Ovary (tissue), 3 donors: Measurements from ENCODE around the gene PEAK1.

ENCODE experiments used
- POLR2A ChIP-seq: fragments of 450-650 bp; IDR thresholded peaks from one replicate; pipeline ENCODE4 v1.6.1; 2017; ENCODE audit warnings: antibody characterized with exemption, mild to moderate bottlenecking, moderate library complexity
- TF ChIP-seq, protein P1 (sequence below), 3 donors: fragments of 450-650 bp in 2 of 3; fragments of 200-600 bp in 1 of 3; IDR thresholded peaks; one replicate each; pipeline versions ENCODE4 v1.5.1 to v1.8.0; 2016 to 2022; ENCODE audit warnings: antibody characterized with exemption in 3 of 3, mild to moderate bottlenecking in 1 of 3
- donor health status: DM: no; HTN: no; CAD: no.

GRCh38 chr15:77371850-77372563, 47.9 kb downstream of the PEAK1 start:
- TF ChIP-seq, protein P1, sequence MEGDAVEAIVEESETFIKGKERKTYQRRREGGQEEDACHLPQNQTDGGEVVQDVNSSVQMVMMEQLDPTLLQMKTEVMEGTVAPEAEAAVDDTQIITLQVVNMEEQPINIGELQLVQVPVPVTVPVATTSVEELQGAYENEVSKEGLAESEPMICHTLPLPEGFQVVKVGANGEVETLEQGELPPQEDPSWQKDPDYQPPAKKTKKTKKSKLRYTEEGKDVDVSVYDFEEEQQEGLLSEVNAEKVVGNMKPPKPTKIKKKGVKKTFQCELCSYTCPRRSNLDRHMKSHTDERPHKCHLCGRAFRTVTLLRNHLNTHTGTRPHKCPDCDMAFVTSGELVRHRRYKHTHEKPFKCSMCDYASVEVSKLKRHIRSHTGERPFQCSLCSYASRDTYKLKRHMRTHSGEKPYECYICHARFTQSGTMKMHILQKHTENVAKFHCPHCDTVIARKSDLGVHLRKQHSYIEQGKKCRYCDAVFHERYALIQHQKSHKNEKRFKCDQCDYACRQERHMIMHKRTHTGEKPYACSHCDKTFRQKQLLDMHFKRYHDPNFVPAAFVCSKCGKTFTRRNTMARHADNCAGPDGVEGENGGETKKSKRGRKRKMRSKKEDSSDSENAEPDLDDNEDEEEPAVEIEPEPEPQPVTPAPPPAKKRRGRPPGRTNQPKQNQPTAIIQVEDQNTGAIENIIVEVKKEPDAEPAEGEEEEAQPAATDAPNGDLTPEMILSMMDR (IDR thresholded peaks at IDR 0.05) = no peak
- no peak for TF ChIP-seq POLR2A
